PC-9 (cell line): Measurements from ENCODE around the gene TUFT1. TPM values are rescaled to one million over a fixed set of nuclear protein-coding genes. Genes with fewer than 3 reads are reported as not detected.

ENCODE experiments used
- BruUV-seq: library from RNA; stranded (reverse); fragments of 400-500 nt; replicated peaks from 2 replicates; lab custom pipeline; 2021; lab: Mats Ljungman, UMichigan
- CTCF ChIA-PET: fragments of 300-600 bp; sonication (Branson Sonifier 250); formaldehyde crosslinking; loops from one replicate; lab custom pipeline; 2022; ENCODE audit warnings: antibody characterized with exemption; lab: Charles Lee
- POLR2A ChIA-PET: fragments of 300-600 bp; sonication (Branson Sonifier 250); formaldehyde crosslinking; loops from one replicate; lab custom pipeline; 2022; ENCODE audit warnings: antibody characterized with exemption; ENCODE audit not compliant: unreplicated experiment; lab: Charles Lee
- DNase-seq, 2 experiments: peaks; one replicate each; pipeline versions ENCODE4 v3.0.0 to v3.0.0-alpha.2; 2015 to 2022; ENCODE audit warnings: mixed read lengths in 1 of 2
- H2AFZ ChIP-seq: fragments of 200-600 bp; sonication (generic); 2 replicates; pipeline ENCODE4 v1.8.1; 2017; ENCODE audit warnings: antibody characterized with exemption
- H3F3A ChIP-seq: fragments of 200-600 bp; sonication (generic); 2 replicates; pipeline ENCODE4 v1.8.1; 2017; ENCODE audit warnings: antibody characterized with exemption, mild to moderate bottlenecking, low read depth; ENCODE audit not compliant: insufficient read depth
- H3K27ac ChIP-seq: fragments of 200-600 bp; sonication (generic); 2 replicates; pipeline ENCODE4 v1.6.1; 2016; ENCODE audit warnings: mixed run types
- H3K27me3 ChIP-seq: fragments of 200-600 bp; sonication (generic); 2 replicates; pipeline ENCODE4 v1.6.1; 2016; ENCODE audit warnings: low read depth, mixed run types; ENCODE audit not compliant: insufficient read depth
- H3K36me3 ChIP-seq: fragments of 200-600 bp; sonication (generic); 2 replicates; pipeline ENCODE4 v1.6.1; 2016; ENCODE audit warnings: low read depth, mixed run types
- H3K4me1 ChIP-seq: fragments of 200-600 bp; sonication (generic); replicated peaks from 2 replicates; pipeline ENCODE4 v1.6.1; 2016; ENCODE audit warnings: mixed run types; ENCODE audit not compliant: insufficient read depth
- H3K4me2 ChIP-seq: fragments of 200-600 bp; sonication (generic); 2 replicates; pipeline ENCODE4 v1.6.1; 2017; ENCODE audit warnings: mixed run types
- H3K4me3 ChIP-seq: fragments of 200-600 bp; sonication (generic); 2 replicates; pipeline ENCODE4 v1.6.1; 2016; ENCODE audit warnings: mixed run types
- H3K79me2 ChIP-seq: fragments of 200-600 bp; sonication (generic); 2 replicates; pipeline ENCODE4 v1.6.1; 2017; ENCODE audit warnings: low read depth, mixed run types
- H3K9me2 ChIP-seq: fragments of 200-600 bp; sonication (generic); 2 replicates; pipeline ENCODE4 v1.8.1; 2017; ENCODE audit warnings: mild to moderate bottlenecking; ENCODE audit not compliant: insufficient read depth
- H3K9me3 ChIP-seq: fragments of 200-600 bp; sonication (generic); 2 replicates; pipeline ENCODE4 v1.8.1; 2016; ENCODE audit warnings: low read depth; ENCODE audit not compliant: insufficient read depth
- H4K20me1 ChIP-seq: fragments of 200-600 bp; sonication (generic); 2 replicates; pipeline ENCODE4 v1.8.1; 2017; ENCODE audit not compliant: insufficient read depth
- EZH2 ChIP-seq: fragments of 200-600 bp; sonication (generic); IDR thresholded peaks from 2 replicates; pipeline ENCODE4 v1.8.0; 2017; ENCODE audit warnings: antibody characterized with exemption, low read depth
- intact Hi-C: fragments of 100-400 bp; cut with micrococcal nuclease; formaldehyde crosslinking; loops from one replicate; pipeline ENCODE4 v1.10.0; 2022; ENCODE audit not compliant: unreplicated experiment
- total RNA-seq: library from RNA; stranded (reverse); gene quantifications from 2 replicates; pipeline ENCODE4 v1.2.3, GENCODE V29; 2021
- TF ChIP-seq, protein P1 (sequence below): fragments of 200-600 bp; sonication (generic); conservative IDR thresholded peaks from 2 replicates; pipeline ENCODE4 v1.6.1; 2017; ENCODE audit warnings: mixed run types, antibody characterized with exemption, mild to moderate bottlenecking, moderate library complexity

The TUFT1 gene
- total RNA-seq, 1 experiment from 2014 or later = 35.3 TPM

DNA sequence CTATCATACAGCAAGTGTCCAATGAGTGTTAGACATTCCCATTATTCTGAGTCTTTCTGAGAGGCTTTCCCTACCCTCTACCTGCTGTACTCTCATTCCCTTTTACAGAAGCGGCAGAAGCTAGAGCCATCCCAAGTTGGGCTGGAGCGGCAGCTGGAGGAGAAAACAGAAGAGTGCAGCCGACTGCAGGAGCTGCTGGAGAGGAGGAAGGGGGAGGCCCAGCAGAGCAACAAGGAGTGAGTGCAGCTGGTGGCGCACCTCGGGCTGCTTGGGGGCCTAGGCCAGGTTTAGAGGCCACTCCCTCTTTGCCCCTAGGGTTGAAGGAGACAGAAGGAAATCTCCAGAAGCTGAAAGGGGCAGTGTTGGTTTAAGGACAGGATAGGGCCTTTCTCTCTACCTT is 16.8 kb upstream of the TUFT1 start:
- no peaks in the 10 kb centered on the region for H3K9me2 ChIP-seq
- no peak overlapping the region for H2AFZ ChIP-seq
- no peak overlapping the region for H3K27ac ChIP-seq
- no peak overlapping the region for H3K4me3 ChIP-seq
- CTCF ChIA-PET = no interaction called here
- POLR2A ChIA-PET = no interaction called here
- peaks cover 2% of the 10 kb centered on the region; the same call in 1 of the 2 replicates for H3K79me2 ChIP-seq
- H3F3A ChIP-seq = no peaks in the 10 kb centered on the region
- TF ChIP-seq, protein P1, sequence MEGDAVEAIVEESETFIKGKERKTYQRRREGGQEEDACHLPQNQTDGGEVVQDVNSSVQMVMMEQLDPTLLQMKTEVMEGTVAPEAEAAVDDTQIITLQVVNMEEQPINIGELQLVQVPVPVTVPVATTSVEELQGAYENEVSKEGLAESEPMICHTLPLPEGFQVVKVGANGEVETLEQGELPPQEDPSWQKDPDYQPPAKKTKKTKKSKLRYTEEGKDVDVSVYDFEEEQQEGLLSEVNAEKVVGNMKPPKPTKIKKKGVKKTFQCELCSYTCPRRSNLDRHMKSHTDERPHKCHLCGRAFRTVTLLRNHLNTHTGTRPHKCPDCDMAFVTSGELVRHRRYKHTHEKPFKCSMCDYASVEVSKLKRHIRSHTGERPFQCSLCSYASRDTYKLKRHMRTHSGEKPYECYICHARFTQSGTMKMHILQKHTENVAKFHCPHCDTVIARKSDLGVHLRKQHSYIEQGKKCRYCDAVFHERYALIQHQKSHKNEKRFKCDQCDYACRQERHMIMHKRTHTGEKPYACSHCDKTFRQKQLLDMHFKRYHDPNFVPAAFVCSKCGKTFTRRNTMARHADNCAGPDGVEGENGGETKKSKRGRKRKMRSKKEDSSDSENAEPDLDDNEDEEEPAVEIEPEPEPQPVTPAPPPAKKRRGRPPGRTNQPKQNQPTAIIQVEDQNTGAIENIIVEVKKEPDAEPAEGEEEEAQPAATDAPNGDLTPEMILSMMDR = no peak
- TF ChIP-seq EZH2 = no peak
- no peaks in the 10 kb centered on the region for H3K27me3 ChIP-seq
- H3K9me3 ChIP-seq = no peaks in the 10 kb centered on the region
- intact Hi-C loops = no loop called here
- no peak for DNase-seq
- no peak overlapping the region for H3K4me2 ChIP-seq
- no peaks in the 10 kb centered on the region for H3K4me1 ChIP-seq
- H4K20me1 ChIP-seq = no peaks in the 10 kb centered on the region
- no TSS peak for BruUV-seq
- peaks cover 27% of the 10 kb centered on the region; the same call in 1 of the 2 replicates for H3K36me3 ChIP-seq

DNA sequence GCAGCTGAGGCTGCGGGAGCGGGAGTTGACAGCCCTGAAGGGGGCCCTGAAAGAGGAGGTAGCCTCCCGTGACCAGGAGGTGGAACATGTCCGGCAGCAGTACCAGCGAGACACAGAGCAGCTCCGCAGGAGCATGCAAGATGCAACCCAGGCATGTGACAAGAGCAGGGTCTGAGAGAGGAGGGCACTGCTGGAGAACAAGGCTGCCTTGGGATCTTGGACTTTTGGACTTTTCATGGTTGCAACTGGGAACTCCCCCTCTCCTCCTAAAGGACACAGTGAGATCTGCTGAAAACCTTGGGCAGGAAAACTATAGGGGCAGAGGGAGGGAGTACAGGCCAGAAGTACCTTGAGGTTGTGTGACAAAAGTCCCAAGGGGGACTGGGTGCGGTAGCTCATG is 15.4 kb upstream of the TUFT1 start:
- H3F3A ChIP-seq = no peaks in the 10 kb centered on the region
- H3K27ac ChIP-seq = no peak overlapping the region
- H4K20me1 ChIP-seq = no peaks in the 10 kb centered on the region
- DNase-seq = no peak
- H2AFZ ChIP-seq = no peak overlapping the region
- no peaks in the 10 kb centered on the region for H3K9me2 ChIP-seq
- intact Hi-C loops = no loop called here
- ChIA-PET POLR2A (no interaction called here), CTCF (no interaction called here)
- no peak overlapping the region for H3K4me3 ChIP-seq
- no peak for TF ChIP-seq EZH2
- TF ChIP-seq, protein P1 = no peak
- BruUV-seq = no TSS peak
- H3K79me2 ChIP-seq = no peaks in the 10 kb centered on the region
- H3K4me2 ChIP-seq = no peak overlapping the region
- no peaks in the 10 kb centered on the region for H3K27me3 ChIP-seq
- peaks cover 18% of the 10 kb centered on the region; the same call in 1 of the 2 replicates for H3K36me3 ChIP-seq
- H3K4me1 ChIP-seq = no peaks in the 10 kb centered on the region
- H3K9me3 ChIP-seq = no peaks in the 10 kb centered on the region

DNA sequence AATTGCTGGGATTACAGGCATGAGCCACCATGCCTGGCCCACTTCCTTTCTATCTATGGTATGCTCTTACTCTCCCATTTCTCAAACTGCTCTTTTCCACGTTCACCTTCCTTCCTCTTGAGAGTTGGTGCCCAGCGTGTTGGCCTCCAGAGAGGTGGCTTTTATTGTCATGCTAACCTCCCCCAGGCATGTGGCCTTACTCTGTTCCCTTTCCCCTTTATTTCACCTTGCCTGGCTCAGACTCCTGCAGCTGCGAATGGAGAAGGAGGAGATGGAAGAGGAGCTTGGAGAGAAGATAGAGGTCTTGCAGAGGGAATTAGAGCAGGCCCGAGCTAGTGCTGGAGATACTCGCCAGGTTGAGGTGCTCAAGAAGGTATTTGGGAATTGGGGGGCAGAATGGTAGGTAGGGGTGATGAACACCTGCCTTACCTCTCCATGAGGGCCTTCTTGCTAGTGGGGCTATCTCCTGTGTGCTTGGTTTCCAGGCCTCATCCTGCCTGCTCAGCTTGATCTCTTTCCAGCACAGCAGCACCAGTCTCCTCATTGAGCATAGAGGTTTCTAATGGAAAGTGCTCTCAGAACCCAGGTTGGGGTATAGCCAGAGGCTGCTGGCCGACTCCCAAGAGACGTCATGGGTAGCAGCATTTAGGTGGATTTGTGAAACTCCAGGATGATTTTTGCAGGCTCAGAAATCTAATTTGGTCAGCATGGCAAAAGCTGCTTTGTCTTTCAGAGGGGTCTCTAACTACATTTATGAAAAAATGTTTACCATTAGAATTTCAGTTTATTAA is 13.2 kb upstream of the TUFT1 start:
- TF ChIP-seq EZH2 = no peak
- TF ChIP-seq, protein P1 = no peak
- ChIA-PET POLR2A (no interaction called here), CTCF (no interaction called here)
- H3K9me3 ChIP-seq = no peaks in the 10 kb centered on the region
- intact Hi-C loops = no loop called here
- H3K27me3 ChIP-seq = no peaks in the 10 kb centered on the region
- H3F3A ChIP-seq = no peaks in the 10 kb centered on the region
- BruUV-seq = no TSS peak
- no peak overlapping the region for H3K27ac ChIP-seq
- no peak overlapping the region for H2AFZ ChIP-seq
- H3K4me2 ChIP-seq = no peak overlapping the region
- H3K79me2 ChIP-seq = no peaks in the 10 kb centered on the region
- no peaks in the 10 kb centered on the region for H3K4me1 ChIP-seq
- 0 out of 2 replicates have a peak, but pooled peaks cover 5% of the 10 kb centered on the region for H3K36me3 ChIP-seq
- H4K20me1 ChIP-seq = no peaks in the 10 kb centered on the region
- DNase-seq = no peak
- H3K4me3 ChIP-seq = no peak overlapping the region
- H3K9me2 ChIP-seq = no peaks in the 10 kb centered on the region
